HUDEP-2 (cell line): ENCODE results near the gene ABHD12B.

Source experiments
- DNase-seq, 76 experiments: peaks; one replicate each; lab custom pipeline; 2025; ENCODE audit not compliant: unreplicated experiment in 76 of 76; lab: John Stamatoyannopoulos, UW

ABHD12B gene

GRCh38 chr14:50871914-50872732 is at the start of gene ABHD12B:
TSS of gene ABHD12B (plus strand) at chr14:50872053. CDS start at chr14:50872175, 122 bp downstream.
- DNase-seq, result peak in 1 of 76 experiments; percentile 1

GRCh38 chr14:50822501-50823042 is 49.3 kb upstream of the ABHD12B start:
- DNase-seq, result no peak

GRCh38 chr14:50823051-50823761 is 48.6 kb upstream of the ABHD12B start:
- DNase-seq, result no peak

GRCh38 chr14:50823762-50824636 is 47.9 kb upstream of the ABHD12B start:
- DNase-seq, result no peak

GRCh38 chr14:50825307-50825706 is 46.5 kb upstream of the ABHD12B start:
- no peak for DNase-seq

- no peak for DNase-seq
These were observed 45.2 kb upstream of the ABHD12B start for GRCh38 chr14:50826681-50827080.

GRCh38 chr14:50828721-50829488 is 42.9 kb upstream of the ABHD12B start:
- no peak for DNase-seq

GRCh38 chr14:50829489-50830043 is 42.3 kb upstream of the ABHD12B start:
- DNase-seq, result no peak

- DNase-seq, result peak in 21 of 76 experiments; percentile 5 to 44 (median 17)
These were observed 41.6 kb upstream of the ABHD12B start for GRCh38 chr14:50830044-50830931.

GRCh38 chr14:50830932-50831725 is 40.7 kb upstream of the ABHD12B start, which contains the start of gene NIN:
TSS of gene NIN (minus strand) at chr14:50831162. CDS start at chr14:50822056, 9,106 bp downstream.
- peak in 56 of 76 experiments; percentile 3 to 70 (median 42) for DNase-seq

GRCh38 chr14:50831726-50832168 is 40.1 kb upstream of the ABHD12B start:
- DNase-seq, result no peak

- DNase-seq, result no peak
These were observed 38.8 kb upstream of the ABHD12B start for GRCh38 chr14:50832935-50833630.

GRCh38 chr14:50834802-50835276 is 37.0 kb upstream of the ABHD12B start:
- no peak for DNase-seq

GRCh38 chr14:50835280-50835679 is 36.6 kb upstream of the ABHD12B start:
- no peak for DNase-seq

- DNase-seq, result no peak
These were observed 35.3 kb upstream of the ABHD12B start for GRCh38 chr14:50836515-50836914.

- no peak for DNase-seq
These were observed 34.6 kb upstream of the ABHD12B start for GRCh38 chr14:50837271-50837670.
